Right hindlimb (tissue), 1 donor: ENCODE results near the gene PIGL.

ENCODE experiments used
- DNase-seq: peaks from one replicate; pipeline ENCODE4 v3.0.0-alpha.2; 2018

PIGL gene

GRCh38 chr17:16313139-16314090, 96.4 kb downstream of the PIGL start:
- no peak for DNase-seq

- no peak for DNase-seq
Measured at GRCh38 chr17:16314189-16314588, 97.2 kb downstream of the PIGL start.

GRCh38 chr17:16314859-16315258, 97.8 kb downstream of the PIGL start:
- DNase-seq = no peak

- no peak for DNase-seq
Measured at GRCh38 chr17:16319969-16320368, 103.0 kb downstream of the PIGL start.

- no peak for DNase-seq
Measured at GRCh38 chr17:16322636-16323035, 105.6 kb downstream of the PIGL start.

GRCh38 chr17:16325964-16326363, 109.0 kb downstream of the PIGL start:
- no peak for DNase-seq

GRCh38 chr17:16327018-16327417, 110.0 kb downstream of the PIGL start:
- DNase-seq = no peak

GRCh38 chr17:16328997-16329396, 112.0 kb downstream of the PIGL start:
- peak; percentile 20 for DNase-seq

- DNase-seq = peak; percentile 69
Measured at GRCh38 chr17:16329519-16330271, 112.7 kb downstream of the PIGL start.

- no peak for DNase-seq
Measured at GRCh38 chr17:16338391-16338790, 121.4 kb downstream of the PIGL start.

GRCh38 chr17:16339402-16339801, 122.4 kb downstream of the PIGL start:
- no peak for DNase-seq

- DNase-seq = no peak
Measured at GRCh38 chr17:16339959-16340358, 122.9 kb downstream of the PIGL start.

- DNase-seq = no peak
Measured at GRCh38 chr17:16342979-16343378, 126.0 kb downstream of the PIGL start.

GRCh38 chr17:16343569-16343968, 126.6 kb downstream of the PIGL start:
- DNase-seq = no peak

- no peak for DNase-seq
Measured at GRCh38 chr17:16345565-16345964, 128.6 kb downstream of the PIGL start.

- no peak for DNase-seq
Measured at GRCh38 chr17:16346721-16347271, 129.8 kb downstream of the PIGL start.

- DNase-seq = no peak
Measured at GRCh38 chr17:16348586-16348985, 131.6 kb downstream of the PIGL start.

GRCh38 chr17:16349431-16349830, 132.4 kb downstream of the PIGL start:
- no peak for DNase-seq

- no peak for DNase-seq
Measured at GRCh38 chr17:16351831-16352230, 134.8 kb downstream of the PIGL start.

- peak; percentile 45 for DNase-seq
Measured at GRCh38 chr17:16352303-16352666, 135.3 kb downstream of the PIGL start.

GRCh38 chr17:16352667-16353316, 135.8 kb downstream of the PIGL start:
- peak; percentile 57 for DNase-seq

GRCh38 chr17:16353317-16354174, 136.5 kb downstream of the PIGL start, which contains the start of gene CENPV:
CENPV (minus strand) TSS chr17:16353469; CDS start chr17:16353436, 33 bp downstream.
- peak; percentile 54 for DNase-seq
